Parathyroid adenoma (tissue), 2 donors: ENCODE measurements around the gene SPOCD1.
A peak's percentile ranks its signal among the peaks of the same experiment; 100 is the strongest.

Experiments
- H2AFZ ChIP-seq: fragments of 300-600 bp; sonication (generic); one replicate; pipeline ENCODE4 v1.7.0; 2017; ENCODE audit warnings: antibody characterized with exemption, mild to moderate bottlenecking
- H3K27ac ChIP-seq: fragments of 300-600 bp; sonication (generic); one replicate; pipeline ENCODE4 v1.7.0; 2017
- H3K27me3 ChIP-seq: fragments of 300-600 bp; sonication (generic); one replicate; pipeline ENCODE4 v1.7.0; 2017; ENCODE audit warnings: low read length; ENCODE audit not compliant: control insufficient read depth, insufficient read depth
- H3K36me3 ChIP-seq: fragments of 300-600 bp; sonication (generic); one replicate; pipeline ENCODE4 v1.7.0; 2017; ENCODE audit warnings: low read length; ENCODE audit not compliant: control insufficient read depth, insufficient read depth
- H3K4me1 ChIP-seq: fragments of 300-600 bp; sonication (generic); one replicate; pipeline ENCODE4 v1.7.0; 2017; ENCODE audit warnings: control low read depth
- H3K4me2 ChIP-seq: fragments of 300-600 bp; sonication (generic); one replicate; pipeline ENCODE4 v1.7.0; 2017; ENCODE audit warnings: low read length
- H3K4me3 ChIP-seq: fragments of 300-600 bp; sonication (generic); one replicate; pipeline ENCODE4 v1.7.0; 2017; ENCODE audit warnings: low read depth, low read length
- H3K79me2 ChIP-seq: fragments of 300-600 bp; sonication (generic); one replicate; pipeline ENCODE4 v1.7.0; 2017; ENCODE audit warnings: control low read depth
- H3K9ac ChIP-seq: fragments of 300-600 bp; sonication (generic); one replicate; pipeline ENCODE4 v1.7.0; 2017; ENCODE audit warnings: mild to moderate bottlenecking
- H3K9me3 ChIP-seq: fragments of 300-600 bp; sonication (generic); one replicate; pipeline ENCODE4 v1.7.0; 2017; ENCODE audit warnings: low read length; ENCODE audit not compliant: control insufficient read depth
- CTCF ChIP-seq: fragments of 300-600 bp; sonication (generic); IDR thresholded peaks from one replicate; pipeline ENCODE4 v1.7.0; 2017; ENCODE audit warnings: antibody characterized with exemption, mild to moderate bottlenecking
- donor health status: primary hyperparathyroidism.

The SPOCD1 gene

GRCh38 chr1:31789259-31790065 lies 26.4 kb downstream of the SPOCD1 start:
- H3K4me3 ChIP-seq = peak overlapping the region; percentile 84
- no peak overlapping the region for H3K27ac ChIP-seq

GRCh38 chr1:31788825-31789256 lies 27.0 kb downstream of the SPOCD1 start:
- no peaks in the 10 kb centered on the region for H3K27me3 ChIP-seq
- H3K4me1 ChIP-seq = no peaks in the 10 kb centered on the region
- H3K4me2 ChIP-seq = peak overlapping the region; percentile 97
- H3K36me3 ChIP-seq = no peaks in the 10 kb centered on the region
- no peaks in the 10 kb centered on the region for H3K9me3 ChIP-seq
- H3K27ac ChIP-seq = peak overlapping the region; percentile 76
- no peak overlapping the region for H3K9ac ChIP-seq
- H3K4me3 ChIP-seq = peak overlapping the region; percentile 84
- no peak for TF ChIP-seq CTCF
- H3K79me2 ChIP-seq = no peaks in the 10 kb centered on the region
- peak overlapping the region; percentile 90 for H2AFZ ChIP-seq

More at GRCh38 chr1:31789259-31790065, 26.4 kb downstream of the SPOCD1 start:
- no peaks in the 10 kb centered on the region for H3K79me2 ChIP-seq
- TF ChIP-seq CTCF = peak; percentile 82
- no peaks in the 10 kb centered on the region for H3K4me1 ChIP-seq
- H3K27me3 ChIP-seq = no peaks in the 10 kb centered on the region
- H3K4me2 ChIP-seq = peak overlapping the region; percentile 97
- H3K9me3 ChIP-seq = no peaks in the 10 kb centered on the region
- no peaks in the 10 kb centered on the region for H3K36me3 ChIP-seq
- no peak overlapping the region for H3K9ac ChIP-seq
- peak overlapping the region; percentile 90 for H2AFZ ChIP-seq

- no peak for TF ChIP-seq CTCF
- Histone ChIP-seq H3K27me3 (no peaks in the 10 kb centered on the region), H3K4me1 (no peaks in the 10 kb centered on the region), H3K4me2 (peak overlapping the region; percentile 97), H3K4me3 (peak overlapping the region; percentile 84), H3K27ac (peak overlapping the region; percentile 76), H3K9ac (no peak overlapping the region), H2AFZ (peak overlapping the region; percentile 90), H3K36me3 (no peaks in the 10 kb centered on the region), H3K9me3 (no peaks in the 10 kb centered on the region), H3K79me2 (no peaks in the 10 kb centered on the region)
Observed at GRCh38 chr1:31788138-31788824, 27.5 kb downstream of the SPOCD1 start.

GRCh38 chr1:31787786-31788137 lies 28.1 kb downstream of the SPOCD1 start:
- H3K4me2 ChIP-seq = peak overlapping the region; percentile 97
- no peak overlapping the region for H2AFZ ChIP-seq
- H3K9me3 ChIP-seq = no peaks in the 10 kb centered on the region
- H3K27me3 ChIP-seq = no peaks in the 10 kb centered on the region
- H3K36me3 ChIP-seq = no peaks in the 10 kb centered on the region
- no peaks in the 10 kb centered on the region for H3K79me2 ChIP-seq
- H3K9ac ChIP-seq = no peak overlapping the region
- no peaks in the 10 kb centered on the region for H3K4me1 ChIP-seq
- no peak for TF ChIP-seq CTCF
- peak overlapping the region; percentile 84 for H3K4me3 ChIP-seq
- no peak overlapping the region for H3K27ac ChIP-seq
